HUES64 (cell line): ENCODE data around the gene PGLYRP2.
A peak's percentile ranks its signal among the peaks of the same experiment; 100 is the strongest.

Source experiments
- H3K27ac ChIP-seq: 2 replicates; pipeline ENCODE4 v1.7.0; 2013; ENCODE audit warnings: low read depth, low read length, inconsistent platforms
- H3K27me3 ChIP-seq: 2 replicates; pipeline ENCODE4 v1.6.1; 2013; ENCODE audit warnings: mild to moderate bottlenecking, low read length; ENCODE audit not compliant: insufficient read depth
- H3K36me3 ChIP-seq: 2 replicates; pipeline ENCODE4 v1.6.1; 2013; ENCODE audit warnings: mild to moderate bottlenecking, low read length; ENCODE audit not compliant: insufficient read depth
- H3K4me1 ChIP-seq: 2 replicates; pipeline ENCODE4 v1.6.1; 2013; ENCODE audit warnings: mild to moderate bottlenecking, low read length, moderate library complexity; ENCODE audit not compliant: insufficient read depth
- H3K4me3 ChIP-seq: 2 replicates; pipeline ENCODE4 v1.5.1; 2013; ENCODE audit warnings: mild to moderate bottlenecking, low read length, moderate library complexity
- H3K9ac ChIP-seq: 2 replicates; pipeline ENCODE4 v1.6.1; 2013; ENCODE audit warnings: mild to moderate bottlenecking, low read depth, low read length
- H3K9me3 ChIP-seq: 2 replicates; pipeline ENCODE4 v1.6.1; 2013; ENCODE audit warnings: low read depth, low read length; ENCODE audit not compliant: insufficient read depth
- WGBS: fragments of 150-250, 120-280 bp; methylation state at CpG from one replicate; pipeline ENCODE4 v1.1.7; 2013; ENCODE audit warnings: missing lambda C conversion rate; 5-methylcytosine and 5-hydroxymethylcytosine counted together

PGLYRP2 gene

DNA sequence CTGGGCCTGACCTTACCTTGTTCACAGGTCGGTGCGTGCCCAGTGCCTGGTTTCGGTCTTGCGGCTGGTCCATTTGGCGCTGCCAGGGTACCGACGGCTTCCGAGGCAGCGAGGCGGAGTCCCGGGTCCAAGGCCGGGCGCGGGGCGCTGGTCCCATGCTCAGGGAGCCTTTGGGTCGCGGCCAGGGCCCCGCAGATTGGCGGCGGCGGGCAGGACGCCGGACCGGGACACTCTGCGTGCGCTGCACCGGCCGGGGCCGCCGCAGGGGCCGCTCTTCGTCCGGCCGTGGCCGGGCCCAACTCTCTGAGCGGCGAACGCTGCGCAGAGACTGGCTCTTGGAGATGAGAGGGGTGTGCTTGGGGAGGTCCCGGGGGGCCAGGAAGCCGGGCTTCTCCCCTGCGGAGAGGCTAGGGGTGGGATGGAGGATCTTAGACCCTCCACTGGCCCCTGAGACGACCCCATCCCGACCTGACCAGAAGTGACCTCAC lies 26.2 kb downstream of the PGLYRP2 start:
- no peak overlapping the region for H3K27ac ChIP-seq
- peaks cover 56% of the 10 kb centered on the region for H3K27me3 ChIP-seq
- H3K4me3 ChIP-seq: peak overlapping the region; percentile 46
- H3K36me3 ChIP-seq: no peaks in the 10 kb centered on the region
- H3K9ac ChIP-seq: no peak overlapping the region
- no peaks in the 10 kb centered on the region for H3K9me3 ChIP-seq
- 9% methylated on average over 44 of the region's 44 CpGs for WGBS
- peaks cover 6% of the 10 kb centered on the region; the same call in 1 of the 2 replicates for H3K4me1 ChIP-seq

DNA sequence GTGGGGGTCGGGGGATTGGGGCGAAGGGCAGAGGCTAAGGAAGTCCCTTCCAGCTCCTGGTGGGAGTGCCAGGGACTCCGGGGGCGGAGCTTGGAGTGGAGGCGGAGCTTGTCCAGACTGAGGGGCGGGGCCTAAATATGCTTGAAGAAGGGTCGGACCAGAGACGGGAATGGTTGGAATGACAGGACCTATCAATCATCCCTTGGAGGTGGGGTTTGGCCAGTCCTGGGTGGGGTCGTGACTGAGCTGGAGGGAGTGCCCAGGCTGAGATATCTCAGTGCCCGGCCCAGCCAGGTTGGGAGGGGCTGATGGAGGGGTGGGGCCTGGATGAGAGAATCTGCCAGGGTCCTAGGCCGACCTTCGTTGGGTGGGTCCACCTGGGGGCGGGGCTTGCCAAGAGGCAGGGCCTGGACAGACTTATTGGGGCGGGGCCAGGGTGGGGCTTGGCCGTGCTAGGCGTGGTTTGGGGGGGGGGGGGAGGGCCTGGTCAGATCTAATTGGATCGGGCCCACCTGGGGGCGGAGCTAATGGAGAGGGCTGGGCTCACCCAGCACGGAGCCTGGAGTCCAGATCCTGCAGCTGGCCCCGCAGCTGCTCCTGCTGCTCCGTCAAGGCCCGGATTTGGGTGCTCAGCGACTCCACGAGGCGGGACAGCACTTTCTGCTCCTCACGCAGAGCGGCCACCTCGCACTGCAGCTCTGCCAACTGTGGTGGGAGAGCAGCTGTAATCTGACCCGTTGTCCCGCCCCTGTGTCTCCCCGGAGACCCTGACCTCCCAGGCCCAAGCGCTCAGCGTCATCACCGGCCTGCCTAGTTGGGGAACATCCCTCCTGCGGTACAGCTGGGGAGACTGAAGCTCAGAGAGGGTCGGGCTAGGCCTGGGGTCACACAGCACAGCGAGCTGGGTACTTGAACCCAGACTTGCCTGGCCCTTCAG lies 26.9 kb downstream of the PGLYRP2 start:
- H3K4me1 ChIP-seq: peaks cover 6% of the 10 kb centered on the region; the same call in 1 of the 2 replicates
- H3K9ac ChIP-seq: no peak overlapping the region
- WGBS: 10% methylated on average over 36 of the region's 37 CpGs
- no peaks in the 10 kb centered on the region for H3K36me3 ChIP-seq
- peaks cover 49% of the 10 kb centered on the region for H3K27me3 ChIP-seq
- H3K9me3 ChIP-seq: no peaks in the 10 kb centered on the region
- no peak overlapping the region for H3K27ac ChIP-seq
- peak overlapping the region; percentile 46 for H3K4me3 ChIP-seq

DNA sequence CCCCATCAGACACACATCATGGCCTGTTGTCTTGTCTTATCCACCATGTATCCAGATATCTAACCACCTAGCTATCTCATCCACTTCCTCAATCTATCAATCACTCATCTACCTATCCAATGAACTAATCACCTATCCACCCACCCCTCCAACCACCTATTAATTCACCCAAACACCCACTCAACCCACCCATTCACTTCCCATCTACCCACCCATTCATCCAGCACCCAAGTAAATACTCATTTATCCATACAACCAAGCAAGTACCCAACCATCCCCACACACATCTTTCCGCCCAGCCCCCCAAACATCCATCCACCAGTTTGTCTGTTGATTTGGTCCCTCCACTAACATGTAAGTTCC lies 28.8 kb downstream of the PGLYRP2 start:
- WGBS: 87% methylated on average over 1 of the region's 1 CpG
- H3K4me1 ChIP-seq: peaks cover 6% of the 10 kb centered on the region; the same call in 1 of the 2 replicates
- no peaks in the 10 kb centered on the region for H3K9me3 ChIP-seq
- H3K27ac ChIP-seq: no peak overlapping the region
- H3K9ac ChIP-seq: no peak overlapping the region
- no peaks in the 10 kb centered on the region for H3K36me3 ChIP-seq
- H3K27me3 ChIP-seq: peaks cover 30% of the 10 kb centered on the region
- H3K4me3 ChIP-seq: peak overlapping the region; percentile 50; the same call in 1 of the 2 replicates

DNA sequence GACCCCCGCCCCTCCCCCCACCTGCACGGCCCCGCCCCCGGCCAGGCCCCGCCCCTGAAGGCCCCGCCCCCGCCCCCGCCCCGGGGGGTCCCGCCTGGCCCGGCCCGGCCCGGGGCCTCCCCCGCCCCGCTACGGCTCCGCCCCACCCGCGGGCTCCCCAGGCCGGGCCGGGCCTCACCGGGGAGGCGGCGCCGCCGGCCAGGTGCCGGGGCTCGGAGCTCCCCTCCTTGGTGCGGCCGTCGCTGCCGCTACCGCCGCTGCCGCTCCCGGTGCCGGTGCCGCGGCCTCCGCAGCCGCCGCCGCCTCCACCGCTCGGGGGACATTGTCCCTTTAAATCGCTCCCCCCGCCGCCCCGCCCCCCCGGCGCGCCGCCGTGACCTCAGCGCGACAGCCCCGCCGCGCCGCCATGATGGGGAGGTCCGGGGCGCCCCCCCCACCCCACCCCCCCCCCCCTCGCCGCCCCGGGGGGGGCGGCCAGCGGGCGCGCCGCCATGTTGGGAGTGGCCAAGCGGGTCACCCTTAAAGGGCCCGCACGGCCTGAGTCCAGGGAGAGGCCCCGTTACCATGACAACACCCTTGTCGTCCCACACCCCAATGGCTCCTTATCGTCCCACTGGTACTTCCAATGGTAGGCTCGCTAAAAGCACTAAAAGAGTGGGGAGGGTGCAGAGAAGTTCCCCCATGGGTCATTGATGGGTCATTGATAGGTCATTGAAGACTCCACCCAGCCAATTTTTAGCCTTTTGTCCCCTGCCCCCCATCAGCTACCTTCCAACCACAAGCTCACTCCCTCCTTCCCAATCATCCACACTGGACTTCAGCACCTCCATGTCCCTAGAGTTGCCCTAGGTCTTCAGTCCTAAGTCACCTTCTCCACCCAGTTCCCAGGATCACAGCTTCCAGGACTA lies 29.4 kb downstream of the PGLYRP2 start, which contains the start of gene WIZ:
WIZ (minus strand) TSS at position 337 of the 908 bp plus-strand sequence. CDS start 1,649 bp downstream, outside the sequence.
- Histone ChIP-seq H3K27ac (no peak within 1 kb of the TSS; the same call in 1 of the 2 replicates), H3K27me3 (peaks cover 23% of the 10 kb centered on the region), H3K9ac (peak within 1 kb of the TSS; percentile 40; the same call in 1 of the 2 replicates), H3K36me3 (no peaks in the 10 kb centered on the region), H3K4me3 (peak within 1 kb of the TSS; percentile 72), H3K4me1 (peaks cover 6% of the 10 kb centered on the region; the same call in 1 of the 2 replicates), H3K9me3 (no peaks in the 10 kb centered on the region)
- WGBS: under 1% methylated on average over 47 of the region's 77 CpGs

DNA sequence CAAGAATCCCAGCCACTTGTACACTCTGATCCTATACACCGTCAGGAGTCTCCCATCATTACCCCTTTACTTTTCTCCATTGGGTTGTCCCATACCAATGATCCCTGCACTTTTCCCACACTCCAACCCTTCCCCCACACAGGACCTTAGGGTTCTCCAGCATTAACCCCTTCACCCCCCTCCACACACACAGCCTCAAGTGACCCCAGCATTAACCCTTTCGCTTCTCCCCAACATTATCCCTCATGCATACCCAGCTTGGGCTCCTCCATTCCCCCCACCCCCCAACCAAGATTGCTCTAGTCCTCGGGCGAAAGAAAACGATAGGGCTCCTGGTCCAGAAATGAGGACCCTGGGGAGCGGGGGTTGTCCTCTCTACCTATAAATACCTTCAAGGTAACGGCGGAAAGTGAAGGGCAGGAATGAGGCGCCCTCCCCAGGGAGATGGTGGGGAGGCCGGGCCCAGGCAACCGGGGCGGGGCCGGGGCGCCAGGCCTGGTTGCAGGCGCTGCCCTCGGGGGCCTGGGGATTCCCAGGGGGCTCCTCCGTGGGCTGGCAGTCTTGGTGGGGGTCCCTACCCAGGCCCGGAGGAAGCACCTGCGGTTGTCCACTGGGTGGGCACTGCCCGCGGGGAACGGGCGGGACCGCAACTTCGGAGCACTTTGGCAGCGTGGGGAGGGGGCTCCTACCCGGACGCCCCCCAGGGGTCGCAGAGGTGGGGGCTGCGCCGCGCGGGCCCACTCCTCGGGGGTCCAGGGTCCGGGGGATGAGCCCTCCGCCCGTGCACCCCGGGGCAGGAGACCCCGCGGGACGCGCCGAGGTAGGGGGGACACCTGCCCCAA lies 30.3 kb downstream of the PGLYRP2 start:
- H3K27me3 ChIP-seq: peaks cover 15% of the 10 kb centered on the region
- H3K36me3 ChIP-seq: no peaks in the 10 kb centered on the region
- H3K27ac ChIP-seq: no peak overlapping the region
- peaks cover 6% of the 10 kb centered on the region; the same call in 1 of the 2 replicates for H3K4me1 ChIP-seq
- WGBS: 4% methylated on average over 37 of the region's 43 CpGs
- peak overlapping the region; percentile 40; the same call in 1 of the 2 replicates for H3K9ac ChIP-seq
- peak overlapping the region; percentile 72 for H3K4me3 ChIP-seq
- H3K9me3 ChIP-seq: no peaks in the 10 kb centered on the region

DNA sequence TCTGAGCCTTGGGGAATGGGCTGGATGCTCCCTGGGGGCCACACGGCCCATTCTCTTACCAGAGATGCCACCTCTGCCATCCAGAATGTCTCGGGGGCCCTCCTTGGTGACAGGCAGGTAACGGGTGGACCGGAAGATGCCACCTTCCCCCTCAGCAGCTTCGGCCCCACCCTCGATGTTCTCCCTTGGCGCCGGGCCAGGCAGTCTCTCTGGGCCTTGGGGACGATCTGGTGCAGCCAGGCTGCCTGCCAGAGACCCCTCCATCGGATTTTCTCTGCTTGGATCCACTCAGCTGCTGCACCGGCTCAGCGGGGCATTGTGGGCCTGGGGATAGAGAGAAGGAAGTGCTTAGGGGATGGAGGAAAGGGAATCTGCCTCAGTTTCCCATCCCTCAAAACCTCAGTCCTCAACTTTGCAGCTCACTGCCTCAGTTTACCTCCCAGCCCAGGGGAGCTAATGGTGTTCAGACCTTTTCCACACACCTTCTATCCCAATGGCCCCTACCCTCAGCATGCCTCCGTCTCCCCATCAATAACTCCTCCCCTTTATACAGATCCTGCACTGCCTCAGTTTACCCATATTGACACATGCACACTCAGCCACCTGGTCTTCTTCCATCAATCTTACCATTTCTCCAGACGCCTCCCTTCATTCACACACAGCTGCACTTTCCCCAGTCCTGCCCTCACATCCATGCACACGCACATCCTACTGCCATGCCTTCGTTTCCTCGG lies 31.1 kb downstream of the PGLYRP2 start:
- Histone ChIP-seq H3K9ac (no peak overlapping the region), H3K27me3 (peaks cover 7% of the 10 kb centered on the region), H3K4me1 (peaks cover 6% of the 10 kb centered on the region; the same call in 1 of the 2 replicates), H3K9me3 (no peaks in the 10 kb centered on the region), H3K36me3 (no peaks in the 10 kb centered on the region), H3K27ac (no peak overlapping the region), H3K4me3 (peak overlapping the region; percentile 72)
- 77% methylated on average over 17 of the region's 17 CpGs for WGBS

DNA sequence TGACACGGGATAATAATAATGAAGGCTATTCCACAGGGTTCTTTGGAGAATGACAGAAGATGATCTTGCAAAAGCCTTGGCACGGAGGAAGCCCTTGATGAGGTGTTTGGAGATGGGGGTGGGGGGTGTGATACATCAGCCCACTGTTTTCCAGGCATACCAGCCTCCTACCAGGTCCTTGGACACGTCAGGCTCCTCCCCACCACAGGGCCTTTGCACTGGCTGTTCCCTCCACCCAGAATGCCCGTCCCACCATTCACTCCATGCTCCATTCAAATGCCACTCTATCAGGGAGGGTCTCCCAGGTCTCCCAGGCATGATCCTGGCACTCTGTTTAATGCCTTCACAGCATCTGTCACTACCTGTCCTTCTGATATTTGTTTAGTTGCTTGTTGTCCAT lies 32.2 kb downstream of the PGLYRP2 start:
- no peak overlapping the region for H3K4me3 ChIP-seq
- no peak overlapping the region for H3K27ac ChIP-seq
- peaks cover 6% of the 10 kb centered on the region; the same call in 1 of the 2 replicates for H3K4me1 ChIP-seq
- WGBS: 77% methylated on average over 4 of the region's 4 CpGs
- H3K9ac ChIP-seq: no peak overlapping the region
- no peaks in the 10 kb centered on the region for H3K36me3 ChIP-seq
- H3K9me3 ChIP-seq: no peaks in the 10 kb centered on the region
- H3K27me3 ChIP-seq: no peaks in the 10 kb centered on the region

DNA sequence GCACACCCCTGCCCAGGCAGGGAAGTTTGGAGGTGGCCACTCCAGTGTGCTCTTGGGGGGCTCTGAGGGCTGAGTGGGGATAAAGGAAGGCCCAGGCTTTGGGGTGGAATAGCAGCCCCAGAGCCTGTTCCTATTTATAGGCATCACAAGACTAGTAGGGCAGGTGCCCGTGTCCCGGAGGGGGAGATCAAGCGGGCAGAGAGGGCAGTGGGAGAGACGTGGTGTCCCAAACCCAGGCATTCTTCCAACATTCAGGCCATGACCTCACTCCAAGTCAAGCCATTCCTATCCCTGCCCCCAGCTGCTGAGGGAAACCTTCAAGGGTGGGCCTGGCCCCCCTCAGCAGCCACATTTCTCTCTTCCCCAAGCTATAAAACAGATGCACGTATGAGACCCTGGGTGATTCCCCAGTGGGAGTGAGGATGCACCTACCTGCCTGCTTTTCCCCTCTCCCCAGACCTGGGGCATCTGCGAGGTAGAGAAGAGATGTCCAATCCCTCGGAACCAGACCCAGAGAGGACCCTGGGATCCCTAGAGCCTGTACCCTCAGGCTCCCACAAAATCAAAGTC lies 33.4 kb downstream of the PGLYRP2 start:
- H3K4me1 ChIP-seq: peaks cover 6% of the 10 kb centered on the region; the same call in 1 of the 2 replicates
- H3K4me3 ChIP-seq: no peak overlapping the region
- H3K9ac ChIP-seq: no peak overlapping the region
- no peaks in the 10 kb centered on the region for H3K36me3 ChIP-seq
- H3K9me3 ChIP-seq: no peaks in the 10 kb centered on the region
- H3K27me3 ChIP-seq: no peaks in the 10 kb centered on the region
- WGBS: 91% methylated on average over 7 of the region's 7 CpGs
- H3K27ac ChIP-seq: no peak overlapping the region

DNA sequence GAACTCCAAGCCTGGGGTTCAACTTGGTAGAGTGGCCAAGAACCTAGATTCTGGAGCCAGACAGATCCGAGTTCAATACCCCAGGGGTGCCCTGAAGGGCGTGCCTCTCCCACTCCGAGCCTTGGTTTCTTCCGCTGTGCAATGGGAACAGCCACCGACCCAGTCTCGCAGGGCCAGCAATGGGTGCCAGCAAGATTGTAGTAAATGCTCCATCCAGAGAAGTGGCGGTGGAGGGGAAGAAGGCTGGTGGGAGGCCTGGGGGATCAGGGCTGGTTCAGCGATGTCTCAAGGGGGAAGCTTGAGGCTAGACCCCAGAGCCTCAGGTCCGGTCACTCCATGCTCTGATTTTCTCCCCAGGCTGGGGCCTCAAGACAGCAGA lies 34.1 kb downstream of the PGLYRP2 start:
- no peaks in the 10 kb centered on the region for H3K9me3 ChIP-seq
- no peaks in the 10 kb centered on the region for H3K36me3 ChIP-seq
- 92% methylated on average over 9 of the region's 9 CpGs for WGBS
- H3K27me3 ChIP-seq: no peaks in the 10 kb centered on the region
- H3K4me3 ChIP-seq: no peak overlapping the region
- H3K9ac ChIP-seq: no peak overlapping the region
- H3K4me1 ChIP-seq: peaks cover 6% of the 10 kb centered on the region; the same call in 1 of the 2 replicates
- H3K27ac ChIP-seq: no peak overlapping the region
